NCI-H2196 (cell line): Measurements from ENCODE around the gene GOLGA6L7.
"Not testable (repeated sequence)": the region's sequence is repeated elsewhere in the genome, so short reads cannot be mapped to it uniquely, and the experiment has no call there.

Experiments
- DNase-seq: peaks from one replicate; lab custom pipeline; 2025; ENCODE audit not compliant: unreplicated experiment; lab: John Stamatoyannopoulos, UW

Gene GOLGA6L7

GRCh38 chr15:28847959-28848358, 485 bp downstream of the GOLGA6L7 start:
- DNase-seq: not testable (repeated sequence)

GRCh38 chr15:28847247-28847646, 1.2 kb downstream of the GOLGA6L7 start:
- not testable (repeated sequence) for DNase-seq

GRCh38 chr15:28844147-28844546, 4.3 kb downstream of the GOLGA6L7 start:
- not testable (repeated sequence) for DNase-seq

GRCh38 chr15:28843520-28843919, 4.9 kb downstream of the GOLGA6L7 start:
- DNase-seq: not testable (repeated sequence)

- DNase-seq: not testable (repeated sequence)
These were observed 6.2 kb downstream of the GOLGA6L7 start for GRCh38 chr15:28842210-28842609.

- not testable (repeated sequence) for DNase-seq
These were observed 8.2 kb downstream of the GOLGA6L7 start for GRCh38 chr15:28840285-28840684.

GRCh38 chr15:28834957-28835585, 13.4 kb downstream of the GOLGA6L7 start:
- not testable (repeated sequence) for DNase-seq

- DNase-seq: not testable (repeated sequence)
These were observed 16.4 kb downstream of the GOLGA6L7 start for GRCh38 chr15:28831897-28832587.

GRCh38 chr15:28821420-28821819, 27.0 kb downstream of the GOLGA6L7 start:
- DNase-seq: not testable (repeated sequence)

GRCh38 chr15:28819930-28820295, 28.5 kb downstream of the GOLGA6L7 start:
- not testable (repeated sequence) for DNase-seq

GRCh38 chr15:28819019-28819929, 29.2 kb downstream of the GOLGA6L7 start:
- not testable (repeated sequence) for DNase-seq

- DNase-seq: not testable (repeated sequence)
These were observed 30.3 kb downstream of the GOLGA6L7 start for GRCh38 chr15:28818168-28818567.

- DNase-seq: not testable (repeated sequence)
These were observed 34.4 kb downstream of the GOLGA6L7 start for GRCh38 chr15:28814059-28814458.

- not testable (repeated sequence) for DNase-seq
These were observed 35.1 kb downstream of the GOLGA6L7 start for GRCh38 chr15:28813392-28813791.

- DNase-seq: not testable (repeated sequence)
These were observed 36.4 kb downstream of the GOLGA6L7 start for GRCh38 chr15:28811852-28812550.

- DNase-seq: not testable (repeated sequence)
These were observed 38.0 kb downstream of the GOLGA6L7 start for GRCh38 chr15:28810444-28810843.

GRCh38 chr15:28808136-28808535, 40.3 kb downstream of the GOLGA6L7 start:
- DNase-seq: not testable (repeated sequence)

- peak; percentile 15 for DNase-seq
These were observed 48.1 kb downstream of the GOLGA6L7 start for GRCh38 chr15:28800366-28800765.

GRCh38 chr15:28798234-28798633, 50.2 kb downstream of the GOLGA6L7 start:
- DNase-seq: not testable (repeated sequence)

- peak; percentile 7 for DNase-seq
These were observed 54.2 kb downstream of the GOLGA6L7 start for GRCh38 chr15:28794231-28794630.
